Uterus (tissue), 4 donors: ENCODE data around the gene PSORS1C1. TPM values are rescaled to one million over a fixed set of nuclear protein-coding genes. Genes with fewer than 3 reads are reported as not detected.

Experiments
- DNase-seq, 2 donors: peaks; one replicate each; pipeline ENCODE4 v3.0.0-alpha.2; 2019 to 2020
- H3K27ac ChIP-seq, 2 donors: fragments of 200-600 bp; sonication (generic); 1 replicate in 1 of 2; 2 replicates in 1 of 2; pipeline ENCODE4 v1.5.1; 2016 to 2018
- H3K27me3 ChIP-seq, 2 donors: fragments of 200-600 bp; sonication (generic); one replicate each; pipeline ENCODE4 v1.5.1; 2018 to 2019; ENCODE audit warnings: control low read depth in 1 of 2
- H3K36me3 ChIP-seq, 2 donors: fragments of 200-600 bp; sonication (generic); one replicate each; pipeline ENCODE4 v1.5.1; 2019; ENCODE audit warnings: control low read depth in 1 of 2
- H3K4me1 ChIP-seq, 2 donors: fragments of 200-600 bp; sonication (generic); one replicate each; pipeline ENCODE4 v1.5.1; 2018 to 2019; ENCODE audit warnings: control low read depth in 1 of 2
- H3K4me3 ChIP-seq, 2 donors: fragments of 200-600 bp; sonication (generic); 1 replicate in 1 of 2; 2 replicates in 1 of 2; pipeline ENCODE4 v1.5.1; 2018 to 2019; ENCODE audit warnings: mild to moderate bottlenecking in 1 of 2
- H3K9me3 ChIP-seq, 2 donors: fragments of 200-600 bp; sonication (generic); one replicate each; pipeline ENCODE4 v1.5.1; 2019; ENCODE audit warnings: control low read depth in 1 of 2
- POLR2A ChIP-seq, 2 donors: fragments of 450-650 bp; IDR thresholded peaks; one replicate each; pipeline ENCODE4 v1.6.1; 2016; ENCODE audit warnings: antibody characterized with exemption in 2 of 2, mild to moderate bottlenecking in 1 of 2, moderate library complexity in 1 of 2
- intact Hi-C: fragments of 100-400 bp; cut with DNase I; formaldehyde crosslinking; loops from one replicate; pipeline ENCODE4 v1.15.1; 2023; ENCODE audit warnings: low total_unique reads
- total RNA-seq, 4 donors: library from RNA; depleted of rRNA in 3 of 4; stranded (reverse); fragments of >200 nt in 3 of 4; gene quantifications; one replicate each; pipeline versions ENCODE4 v1.1.0 to v1.2.4, GENCODE V29; 2014 to 2023
- TF ChIP-seq, protein P1 (sequence below), 4 experiments: fragments of 200-600 bp in 2 of 4; fragments of 450-650 bp in 2 of 4; sonication (generic) in 2 of 4; IDR thresholded peaks; one replicate each; pipeline ENCODE4 v1.5.1; 2016 to 2019; ENCODE audit warnings: antibody characterized with exemption in 4 of 4, mild to moderate bottlenecking in 2 of 4, moderate library complexity in 1 of 4
- donor health status: DM: yes; HTN: yes; CAD: no.

PSORS1C1 gene
- total RNA-seq, 4 donors from 2014 or later: under 0.01 to 4.5 (median 0.54) TPM

DNA sequence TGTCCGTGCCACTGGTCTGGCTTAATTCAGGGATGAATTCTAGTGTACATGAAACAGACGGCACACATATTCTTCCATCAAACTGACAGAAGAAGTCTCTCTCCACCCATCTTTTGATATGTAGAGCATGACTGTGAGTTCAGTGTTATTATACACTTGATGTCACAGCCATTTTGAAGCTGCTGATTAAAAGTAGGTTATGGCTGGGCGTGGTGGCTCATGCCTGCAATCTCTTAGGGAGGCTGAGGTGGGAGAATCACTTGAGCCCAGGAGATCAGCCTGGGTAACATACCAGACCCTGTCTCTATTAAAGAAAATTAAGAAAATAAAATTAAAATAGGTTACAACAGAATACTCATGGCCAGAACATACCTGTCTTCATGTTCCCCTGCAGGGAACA, 22.9 kb upstream of the PSORS1C1 start:
- intact Hi-C loops: no loop called here
- no peak for TF ChIP-seq POLR2A (IDR thresholded peaks at IDR 0.05)
- TF ChIP-seq, protein P1, sequence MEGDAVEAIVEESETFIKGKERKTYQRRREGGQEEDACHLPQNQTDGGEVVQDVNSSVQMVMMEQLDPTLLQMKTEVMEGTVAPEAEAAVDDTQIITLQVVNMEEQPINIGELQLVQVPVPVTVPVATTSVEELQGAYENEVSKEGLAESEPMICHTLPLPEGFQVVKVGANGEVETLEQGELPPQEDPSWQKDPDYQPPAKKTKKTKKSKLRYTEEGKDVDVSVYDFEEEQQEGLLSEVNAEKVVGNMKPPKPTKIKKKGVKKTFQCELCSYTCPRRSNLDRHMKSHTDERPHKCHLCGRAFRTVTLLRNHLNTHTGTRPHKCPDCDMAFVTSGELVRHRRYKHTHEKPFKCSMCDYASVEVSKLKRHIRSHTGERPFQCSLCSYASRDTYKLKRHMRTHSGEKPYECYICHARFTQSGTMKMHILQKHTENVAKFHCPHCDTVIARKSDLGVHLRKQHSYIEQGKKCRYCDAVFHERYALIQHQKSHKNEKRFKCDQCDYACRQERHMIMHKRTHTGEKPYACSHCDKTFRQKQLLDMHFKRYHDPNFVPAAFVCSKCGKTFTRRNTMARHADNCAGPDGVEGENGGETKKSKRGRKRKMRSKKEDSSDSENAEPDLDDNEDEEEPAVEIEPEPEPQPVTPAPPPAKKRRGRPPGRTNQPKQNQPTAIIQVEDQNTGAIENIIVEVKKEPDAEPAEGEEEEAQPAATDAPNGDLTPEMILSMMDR (IDR thresholded peaks at IDR 0.05): no peak

DNA sequence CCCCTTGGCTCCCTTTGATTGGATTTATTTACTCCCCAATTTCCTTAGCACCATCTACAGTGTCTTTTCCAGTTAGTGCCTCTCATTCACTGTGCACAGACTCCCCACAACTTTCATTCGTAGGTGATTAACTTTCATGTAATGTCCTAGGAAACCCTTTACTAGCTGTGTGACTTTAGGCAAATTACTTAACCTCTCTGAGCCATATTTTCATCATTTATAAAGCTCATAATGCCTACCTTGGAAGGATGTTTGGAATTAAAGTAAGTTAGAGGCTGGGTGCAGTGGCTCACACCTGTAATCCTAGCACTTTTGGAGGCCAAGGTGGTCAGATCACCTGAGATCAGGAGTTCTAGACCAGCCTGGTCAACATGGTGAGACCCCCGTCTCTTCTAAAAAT, 22.4 kb upstream of the PSORS1C1 start:
- Histone ChIP-seq H3K4me3 (no peak overlapping the region), H3K27ac (no peak overlapping the region), H3K4me1 (no peaks in the 10 kb centered on the region), H3K27me3 (no peaks in the 10 kb centered on the region), H3K9me3 (no peaks in the 10 kb centered on the region), H3K36me3 (no peaks in the 10 kb centered on the region)
- DNase-seq: no peak
- TF ChIP-seq POLR2A (IDR thresholded peaks at IDR 0.05): no peak
- TF ChIP-seq, protein P1 (IDR thresholded peaks at IDR 0.05): no peak
- intact Hi-C loops: no loop called here

More for the DNA sequence above, 22.9 kb upstream of the PSORS1C1 start:
- no peaks in the 10 kb centered on the region for H3K4me1 ChIP-seq
- no peak overlapping the region for H3K27ac ChIP-seq
- H3K9me3 ChIP-seq: no peaks in the 10 kb centered on the region
- H3K4me3 ChIP-seq: no peak overlapping the region
- DNase-seq: no peak
- no peaks in the 10 kb centered on the region for H3K36me3 ChIP-seq
- H3K27me3 ChIP-seq: no peaks in the 10 kb centered on the region

DNA sequence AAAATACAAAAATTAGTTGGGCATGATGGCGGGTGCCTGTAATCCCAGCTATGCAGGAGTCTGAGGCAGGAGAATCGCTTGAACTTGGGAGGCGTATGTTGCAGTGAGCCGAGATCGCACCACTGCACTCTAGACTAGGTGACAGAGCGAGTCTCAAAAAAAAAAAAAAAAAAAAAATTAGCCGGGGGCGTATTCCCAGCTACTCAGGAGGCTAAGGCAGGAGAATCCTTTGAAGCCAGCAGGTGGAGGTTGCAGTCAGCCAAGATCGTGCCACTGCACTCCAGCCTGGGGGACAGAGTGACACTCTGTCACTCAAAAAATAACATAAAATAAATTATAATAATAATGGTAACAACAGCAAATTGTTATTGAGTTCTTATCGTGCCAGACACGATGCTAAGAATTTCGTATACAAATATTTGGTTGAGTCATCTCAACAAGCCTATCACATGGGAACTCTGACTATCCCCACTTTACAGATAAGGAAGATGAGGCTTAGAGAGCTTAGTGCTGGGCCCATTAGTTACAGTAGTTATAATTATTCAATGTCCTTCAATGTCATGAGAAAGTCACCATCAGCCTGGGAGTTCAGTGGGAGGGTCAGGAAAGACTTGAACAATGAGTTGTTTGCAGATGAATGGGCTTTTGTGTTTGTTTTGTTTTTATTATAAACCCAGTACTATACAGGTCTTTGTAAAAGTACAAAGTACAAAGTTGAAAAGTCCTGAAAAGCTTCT, 21.7 kb upstream of the PSORS1C1 start:
- no peak overlapping the region for H3K27ac ChIP-seq
- intact Hi-C loops: no loop called here
- no peaks in the 10 kb centered on the region for H3K27me3 ChIP-seq
- H3K4me3 ChIP-seq: no peak overlapping the region
- TF ChIP-seq POLR2A (IDR thresholded peaks at IDR 0.05): no peak
- TF ChIP-seq, protein P1 (IDR thresholded peaks at IDR 0.05): no peak
- H3K36me3 ChIP-seq: no peaks in the 10 kb centered on the region
- no peaks in the 10 kb centered on the region for H3K9me3 ChIP-seq
- no peaks in the 10 kb centered on the region for H3K4me1 ChIP-seq
- DNase-seq: no peak

DNA sequence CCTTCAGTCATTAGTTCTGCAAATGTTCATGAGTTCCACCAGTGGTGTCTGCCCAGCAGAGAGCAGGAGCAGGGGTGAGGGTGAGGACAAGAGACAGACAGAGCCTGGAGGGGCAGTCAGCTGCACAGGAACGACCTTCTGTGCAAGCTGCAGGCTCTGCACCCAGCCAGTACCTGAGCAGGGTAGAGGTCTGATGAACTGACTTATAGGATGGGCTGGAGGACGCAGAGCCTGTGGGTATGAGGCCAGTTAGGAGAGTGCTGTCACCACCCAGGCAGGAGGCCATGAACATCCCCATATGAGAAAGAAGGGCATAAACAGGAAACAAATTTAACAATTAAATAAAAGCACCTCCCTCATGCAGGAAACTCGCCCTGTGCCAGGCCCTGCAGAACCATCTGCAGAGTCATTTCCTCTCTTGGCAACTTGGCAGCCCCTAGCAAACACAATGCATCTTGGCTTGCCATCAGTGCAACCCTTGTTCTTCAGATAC, 20.2 kb upstream of the PSORS1C1 start:
- H3K27ac ChIP-seq: no peak overlapping the region
- intact Hi-C loops: no loop called here
- no peak for TF ChIP-seq POLR2A (IDR thresholded peaks at IDR 0.05)
- TF ChIP-seq, protein P1 (IDR thresholded peaks at IDR 0.05): no peak
- no peaks in the 10 kb centered on the region for H3K36me3 ChIP-seq
- H3K4me1 ChIP-seq: no peaks in the 10 kb centered on the region
- no peaks in the 10 kb centered on the region for H3K27me3 ChIP-seq
- DNase-seq: no peak
- no peaks in the 10 kb centered on the region for H3K9me3 ChIP-seq
- no peak overlapping the region for H3K4me3 ChIP-seq

DNA sequence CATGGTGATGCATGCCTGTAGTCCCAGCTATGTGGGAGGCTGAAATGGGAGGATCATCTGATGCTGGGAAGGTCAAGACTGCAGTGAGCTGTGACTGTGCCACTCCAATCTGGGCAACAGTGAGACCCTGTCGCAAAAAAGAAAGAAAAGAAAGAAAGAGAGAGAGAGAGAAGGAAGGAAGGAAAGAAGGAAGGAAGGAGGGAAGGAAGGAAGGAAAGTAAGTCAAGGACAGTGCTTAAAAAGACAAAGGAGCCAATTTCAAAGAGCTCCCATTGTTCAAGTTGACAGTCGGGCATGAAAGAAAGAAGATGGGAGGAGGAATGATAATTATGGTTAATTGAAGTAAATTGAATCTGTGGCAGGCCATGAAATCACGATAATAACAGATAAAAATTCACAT, 18.4 kb upstream of the PSORS1C1 start:
- no peaks in the 10 kb centered on the region for H3K4me1 ChIP-seq

More for the DNA sequence above, 18.4 kb upstream of the PSORS1C1 start:
- no peak for DNase-seq
- H3K27me3 ChIP-seq: no peaks in the 10 kb centered on the region
- H3K27ac ChIP-seq: no peak overlapping the region
- no peaks in the 10 kb centered on the region for H3K36me3 ChIP-seq
- no peak overlapping the region for H3K4me3 ChIP-seq
- intact Hi-C loops: no loop called here
- no peak for TF ChIP-seq POLR2A (IDR thresholded peaks at IDR 0.05)
- TF ChIP-seq, protein P1 (IDR thresholded peaks at IDR 0.05): no peak
- no peaks in the 10 kb centered on the region for H3K9me3 ChIP-seq
